DOHH2 (cell line): ENCODE data around the gene ZCCHC13.

Source experiments
- EZH2phosphoT487 ChIP-seq: fragments of 200-600 bp; sonication (generic); IDR thresholded peaks from 2 replicates; pipeline ENCODE4 v1.6.1; 2017; ENCODE audit warnings: borderline replicate concordance, mild to moderate bottlenecking, antibody characterized with exemption, low read length, moderate library complexity, mixed read lengths
- TF ChIP-seq, protein P1 (sequence below): fragments of 200-600 bp; sonication (generic); IDR thresholded peaks from one replicate; pipeline ENCODE4 v1.5.1; 2014; ENCODE audit warnings: antibody characterized with exemption, mild to moderate bottlenecking, low read depth, low read length; ENCODE audit not compliant: poor library complexity, severe bottlenecking

DNA sequence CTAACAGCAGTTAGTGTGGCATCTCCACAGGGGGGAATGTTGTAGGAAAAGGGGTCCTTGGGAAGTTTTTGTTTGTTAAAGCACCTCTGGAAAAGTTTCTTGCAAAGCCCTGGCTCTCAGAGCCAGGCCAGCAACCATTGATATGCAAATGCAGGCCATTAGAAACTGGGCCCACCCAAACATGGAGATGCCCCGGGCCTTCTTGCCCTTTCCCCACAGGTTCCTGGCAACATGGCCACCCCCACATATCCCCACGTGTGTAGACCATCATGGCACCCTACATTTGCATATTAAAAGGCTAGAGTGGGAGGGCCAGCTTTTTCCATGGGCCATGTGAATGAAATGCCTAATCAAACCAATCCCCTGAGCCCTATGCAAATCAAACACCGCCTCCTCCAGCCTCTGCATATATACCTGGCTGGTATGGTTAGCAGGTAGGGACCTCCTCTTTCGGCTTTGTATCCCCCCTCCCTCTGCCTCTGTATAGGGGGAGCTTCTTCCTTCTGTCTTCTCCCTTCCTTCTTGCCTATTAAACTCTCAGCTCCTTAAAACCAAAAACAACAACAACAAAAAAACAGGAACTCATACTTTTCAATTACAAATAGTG lies 44.0 kb upstream of the ZCCHC13 start:
- TF ChIP-seq, protein P1, sequence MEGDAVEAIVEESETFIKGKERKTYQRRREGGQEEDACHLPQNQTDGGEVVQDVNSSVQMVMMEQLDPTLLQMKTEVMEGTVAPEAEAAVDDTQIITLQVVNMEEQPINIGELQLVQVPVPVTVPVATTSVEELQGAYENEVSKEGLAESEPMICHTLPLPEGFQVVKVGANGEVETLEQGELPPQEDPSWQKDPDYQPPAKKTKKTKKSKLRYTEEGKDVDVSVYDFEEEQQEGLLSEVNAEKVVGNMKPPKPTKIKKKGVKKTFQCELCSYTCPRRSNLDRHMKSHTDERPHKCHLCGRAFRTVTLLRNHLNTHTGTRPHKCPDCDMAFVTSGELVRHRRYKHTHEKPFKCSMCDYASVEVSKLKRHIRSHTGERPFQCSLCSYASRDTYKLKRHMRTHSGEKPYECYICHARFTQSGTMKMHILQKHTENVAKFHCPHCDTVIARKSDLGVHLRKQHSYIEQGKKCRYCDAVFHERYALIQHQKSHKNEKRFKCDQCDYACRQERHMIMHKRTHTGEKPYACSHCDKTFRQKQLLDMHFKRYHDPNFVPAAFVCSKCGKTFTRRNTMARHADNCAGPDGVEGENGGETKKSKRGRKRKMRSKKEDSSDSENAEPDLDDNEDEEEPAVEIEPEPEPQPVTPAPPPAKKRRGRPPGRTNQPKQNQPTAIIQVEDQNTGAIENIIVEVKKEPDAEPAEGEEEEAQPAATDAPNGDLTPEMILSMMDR, result no peak
- no peak for TF ChIP-seq EZH2phosphoT487
